IMR-90 (cell line): ENCODE measurements around the gene TMEM143. TPM values are rescaled to one million over a fixed set of nuclear protein-coding genes. Genes with fewer than 3 reads are reported as not detected.
A peak's percentile ranks its signal among the peaks of the same experiment; 100 is the strongest.

Source experiments
- ATAC-seq: fragments of 200-7000 bp; cut with Tn5 transposase; 2 replicates; pipeline ENCODE4 v1.9.1; 2020; ENCODE audit warnings: low read depth, mild to moderate bottlenecking, moderate library complexity
- BruUV-seq: library from RNA; stranded (reverse); fragments of 400-500 nt; replicated peaks from 2 replicates; lab custom pipeline; 2021; lab: Mats Ljungman, UMichigan
- CTCF ChIA-PET: fragments of 300-600 bp; formaldehyde crosslinking; extraction: SDS; loops from one replicate; lab custom pipeline; 2021; ENCODE audit warnings: antibody characterized with exemption; lab: Yijun Ruan, JAX
- POLR2A ChIA-PET: fragments of 300-600 bp; sonication (Branson Sonifier 250); formaldehyde crosslinking; loops from one replicate; lab custom pipeline; 2022; ENCODE audit warnings: antibody characterized with exemption; ENCODE audit not compliant: unreplicated experiment; lab: Charles Lee
- DNase-seq: peaks from one replicate; pipeline ENCODE4 v3.0.0; 2013
- H2AFZ ChIP-seq: replicated peaks from 2 replicates; pipeline ENCODE3; 2013; ENCODE audit warnings: low read length, mild to moderate bottlenecking; ENCODE audit not compliant: poor library complexity
- H2AK5ac ChIP-seq: 2 replicates; pipeline ENCODE4 v1.6.1; 2013; ENCODE audit warnings: low read depth, low read length, inconsistent platforms
- H2AK9ac ChIP-seq: replicated peaks from 2 replicates; pipeline ENCODE3; 2013; ENCODE audit warnings: mild to moderate bottlenecking, low read depth, low read length, moderate library complexity; ENCODE audit not compliant: poor library complexity
- H2BK120ac ChIP-seq: 2 replicates; pipeline ENCODE4 v1.6.1; 2013; ENCODE audit warnings: low read depth, low read length, inconsistent platforms
- H2BK15ac ChIP-seq: 3 replicates; pipeline ENCODE4 v1.6.1; 2013; ENCODE audit warnings: low read depth, low read length, inconsistent platforms
- H2BK20ac ChIP-seq: 2 replicates; pipeline ENCODE4 v1.6.1; 2013; ENCODE audit warnings: low read depth, mild to moderate bottlenecking, inconsistent platforms, low read length, moderate library complexity
- H2BK5ac ChIP-seq: 2 replicates; pipeline ENCODE4 v1.6.1; 2013; ENCODE audit warnings: mild to moderate bottlenecking, low read depth, low read length, inconsistent platforms; ENCODE audit not compliant: poor library complexity, severe bottlenecking
- H3K14ac ChIP-seq: replicated peaks from 2 replicates; pipeline ENCODE4 v1.6.1; 2013; ENCODE audit warnings: low read depth, low read length, inconsistent platforms
- H3K18ac ChIP-seq: 2 replicates; pipeline ENCODE4 v1.6.1; 2013; ENCODE audit warnings: low read depth, low read length, control low read depth
- H3K23ac ChIP-seq: 2 replicates; pipeline ENCODE4 v1.6.1; 2013; ENCODE audit warnings: low read depth, low read length, inconsistent platforms
- H3K27ac ChIP-seq: 2 replicates; pipeline ENCODE4 v1.5.1; 2013; ENCODE audit warnings: mild to moderate bottlenecking, control low read depth, low read length; ENCODE audit not compliant: insufficient read depth
- H3K27me3 ChIP-seq: 2 replicates; pipeline ENCODE4 v1.6.1; 2013; ENCODE audit warnings: low read length; ENCODE audit not compliant: control insufficient read depth, insufficient read depth
- H3K36me3 ChIP-seq: 2 replicates; pipeline ENCODE4 v1.6.1; 2013; ENCODE audit warnings: low read length, mixed read lengths; ENCODE audit not compliant: control insufficient read depth, insufficient read depth
- H3K4ac ChIP-seq: 2 replicates; pipeline ENCODE4 v1.6.1; 2013; ENCODE audit warnings: low read depth, low read length, inconsistent platforms
- H3K4me1 ChIP-seq: 2 replicates; pipeline ENCODE4 v1.6.1; 2013; ENCODE audit warnings: low read length, mixed read lengths; ENCODE audit not compliant: control insufficient read depth, insufficient read depth
- H3K4me2 ChIP-seq: 2 replicates; pipeline ENCODE4 v1.6.1; 2013; ENCODE audit warnings: low read depth, mild to moderate bottlenecking, control low read depth, low read length, moderate library complexity
- H3K4me3 ChIP-seq: 2 replicates; pipeline ENCODE4 v1.5.1; 2013; ENCODE audit warnings: low read depth, mild to moderate bottlenecking, control low read depth, low read length, moderate library complexity; ENCODE audit not compliant: insufficient read depth
- H3K56ac ChIP-seq: 2 replicates; pipeline ENCODE4 v1.6.1; 2013; ENCODE audit warnings: low read length, inconsistent platforms; ENCODE audit not compliant: insufficient read depth; ENCODE audit errors: extremely low read depth
- H3K79me1 ChIP-seq, 2 experiments: 2 replicates each; pipeline ENCODE4 v1.6.1; 2013; ENCODE audit warnings: low read length in 2 of 2, inconsistent platforms in 1 of 2, low read depth in 1 of 2
- H3K9ac ChIP-seq: 2 replicates; pipeline ENCODE4 v1.6.1; 2013; ENCODE audit warnings: low read depth, low read length, control low read depth
- H3K9me1 ChIP-seq: 2 replicates; pipeline ENCODE4 v1.6.1; 2013; ENCODE audit warnings: low read length, inconsistent platforms; ENCODE audit not compliant: insufficient read depth
- H3K9me3 ChIP-seq: 2 replicates; pipeline ENCODE4 v1.6.1; 2013; ENCODE audit warnings: low read length; ENCODE audit not compliant: control insufficient read depth, insufficient read depth
- H4K20me1 ChIP-seq: 2 replicates; pipeline ENCODE4 v1.6.1; 2013; ENCODE audit warnings: low read length, inconsistent platforms; ENCODE audit not compliant: insufficient read depth
- H4K5ac ChIP-seq: 2 replicates; pipeline ENCODE4 v1.6.1; 2013; ENCODE audit warnings: mild to moderate bottlenecking, low read depth, low read length, control low read depth
- H4K8ac ChIP-seq, 2 experiments: 2 replicates each; pipeline ENCODE4 v1.6.1; 2013; ENCODE audit warnings: low read depth in 2 of 2, low read length in 2 of 2, control low read depth in 1 of 2, inconsistent platforms in 1 of 2
- H4K91ac ChIP-seq: 2 replicates; pipeline ENCODE4 v1.6.1; 2013; ENCODE audit warnings: low read depth, low read length, inconsistent platforms; ENCODE audit not compliant: insufficient read depth
- BHLHE40 ChIP-seq: fragments of 150-350 bp; IDR thresholded peaks from 2 replicates; pipeline ENCODE4 v1.6.1; 2016; ENCODE audit warnings: mild to moderate bottlenecking, low read depth, low read length
- CHD1 ChIP-seq: IDR thresholded peaks from 2 replicates; pipeline ENCODE4 v1.6.1; 2012; ENCODE audit warnings: low read depth, low read length, improper control_type of control experiment
- ELK1 ChIP-seq: fragments of 150-350 bp; IDR thresholded peaks from 2 replicates; pipeline ENCODE4 v1.6.1; 2016; ENCODE audit warnings: low read depth, mild to moderate bottlenecking, low read length, moderate library complexity, borderline replicate concordance
- FOS ChIP-seq: fragments of 150-350 bp; IDR thresholded peaks from 2 replicates; pipeline ENCODE4 v1.6.1; 2016; ENCODE audit warnings: low read depth, low read length
- MAFK ChIP-seq: IDR thresholded peaks from 2 replicates; pipeline ENCODE4 v1.6.1; 2012; ENCODE audit warnings: low read depth, low read length, improper control_type of control experiment
- NFE2L2 ChIP-seq: fragments of 150-350 bp; IDR thresholded peaks from 2 replicates; pipeline ENCODE4 v1.6.1; 2016; ENCODE audit warnings: low read depth, mild to moderate bottlenecking, low read length
- POLR2A ChIP-seq: IDR thresholded peaks from 2 replicates; pipeline ENCODE4 v1.6.1; 2012; ENCODE audit warnings: mild to moderate bottlenecking, low read depth, low read length
- RCOR1 ChIP-seq: IDR thresholded peaks from 2 replicates; pipeline ENCODE4 v1.6.1; 2012; ENCODE audit warnings: mild to moderate bottlenecking, low read length, improper control_type of control experiment; ENCODE audit not compliant: insufficient replicate concordance
- RFX5 ChIP-seq: IDR thresholded peaks from 2 replicates; pipeline ENCODE4 v1.8.0; 2012; ENCODE audit warnings: low read depth, mild to moderate bottlenecking, low read length, moderate library complexity
- USF2 ChIP-seq: fragments of 150-350 bp; IDR thresholded peaks from 2 replicates; pipeline ENCODE4 v1.6.1; 2017; ENCODE audit warnings: mild to moderate bottlenecking, antibody characterized with exemption, low read length, low read depth
- whole genome bisulfite sequencing, 2 experiments: methylation state at CpG; one replicate each; pipeline versions ENCODE4 v1.1.5 to v1.1.7; 2013; ENCODE audit warnings: missing lambda C conversion rate in 2 of 2; ENCODE audit not compliant: insufficient read length in 1 of 2; ENCODE audit errors: extremely low coverage in 2 of 2; 5-methylcytosine and 5-hydroxymethylcytosine counted together
- dilution Hi-C: fragments of 300-500 bp; cut with HindIII; formaldehyde crosslinking; loops from one replicate; pipeline ENCODE4 v1.14.3; 2018; ENCODE audit warnings: low sequenced_read_pairs; ENCODE audit not compliant: unreplicated experiment
- in situ Hi-C: fragments of 300-500 bp; cut with MboI; formaldehyde crosslinking; loops from 3 replicates; pipeline ENCODE4 v1.14.3; 2019; ENCODE audit warnings: low sequenced_read_pairs, inconsistent platforms, mixed read lengths
- intact Hi-C: fragments of 100-400 bp; cut with micrococcal nuclease; formaldehyde crosslinking; loops from 2 replicates; pipeline ENCODE4 v1.10.0; 2022
- polyA plus RNA-seq, 3 experiments: library from polyadenylated mRNA; depleted of rRNA; stranded (reverse); fragments of >200 nt; gene quantifications; 2 replicates each; pipeline ENCODE4 v1.2.3, GENCODE V29; 2012; ENCODE audit warnings: low replicate concordance in 1 of 3
- total RNA-seq: library from RNA; depleted of rRNA; stranded (reverse); fragments of >200 nt; gene quantifications from 2 replicates; pipeline ENCODE4 v1.2.3, GENCODE V29; 2012

TMEM143 gene
- total and polyA plus RNA-seq, 2 of the 4 experiments (the other 2 are of a cell fraction), result 1.3 to 7.6 TPM

GRCh38 chr19:48310227-48310626, 53.5 kb downstream of the TMEM143 start:
- DNase-seq (no peak), ATAC-seq (peak; percentile 65)
- no peak overlapping the region for H2BK5ac ChIP-seq
- H3K4me2 ChIP-seq, result no peak overlapping the region
- H3K36me3 ChIP-seq, result no peaks in the 10 kb centered on the region
- dilution Hi-C loops (no loop called here), in situ Hi-C loops (no loop called here), intact Hi-C loops (no loop called here)
- H2AK9ac ChIP-seq, result no peak overlapping the region
- H2BK15ac ChIP-seq, result no peak overlapping the region
- H2BK20ac ChIP-seq, result no peak overlapping the region
- 32% methylated on average over 3 of the region's 7 CpGs; no CpG with 5 or more reads in 1 of the 2 experiments for WGBS, 2 experiments
- H3K27ac ChIP-seq, result no peak overlapping the region
- peaks cover 3% of the 10 kb centered on the region; the same call in 1 of the 2 replicates for H3K27me3 ChIP-seq
- H4K20me1 ChIP-seq, result no peaks in the 10 kb centered on the region
- no peaks in the 10 kb centered on the region for H3K79me1 ChIP-seq
- H3K14ac ChIP-seq, result no peak overlapping the region
- no peak overlapping the region for H3K4me3 ChIP-seq
- H2AFZ ChIP-seq, result no peak overlapping the region
- no peak overlapping the region for H3K56ac ChIP-seq
- H2AK5ac ChIP-seq, result no peak overlapping the region
- no peak overlapping the region for H4K91ac ChIP-seq
- ChIA-PET POLR2A (no interaction called here), CTCF (interaction anchor here (0.6 kb wide), 1 partner anchor 39 kb away, joined by 4 read pairs; no protein-coding TSS in a partner anchor)
- no peak overlapping the region for H3K18ac ChIP-seq
- no peak overlapping the region for H4K5ac ChIP-seq
- no TSS peak for BruUV-seq
- H3K4me1 ChIP-seq, result peaks cover 2% of the 10 kb centered on the region
- no peak overlapping the region for H3K23ac ChIP-seq
- no peaks in the 10 kb centered on the region for H3K9me3 ChIP-seq
- H3K9ac ChIP-seq, result no peak overlapping the region
- no peak for TF ChIP-seq FOS
- no peak for TF ChIP-seq POLR2A
- no peak for TF ChIP-seq NFE2L2
- no peak for TF ChIP-seq USF2
- TF ChIP-seq RFX5, result no peak
- no peak for TF ChIP-seq CHD1
- TF ChIP-seq RCOR1, result no peak
- TF ChIP-seq BHLHE40, result no peak
- TF ChIP-seq MAFK, result no peak
- TF ChIP-seq ELK1, result no peak
- no peaks in the 10 kb centered on the region; the same call in 1 of the 2 replicates for H3K9me1 ChIP-seq
- no peak overlapping the region for H4K8ac ChIP-seq
- H2BK120ac ChIP-seq, result no peak overlapping the region
- no peak overlapping the region for H3K4ac ChIP-seq
